ENCODE measurements around the gene SLC17A8. TPM values are rescaled to one million over a fixed set of nuclear protein-coding genes. Genes with fewer than 3 reads are reported as not detected.
"Not testable (repeated sequence)": the region's sequence is repeated elsewhere in the genome, so short reads cannot be mapped to it uniquely, and the experiment has no call there.

Gene SLC17A8
- total RNA-seq = not detected

GRCh38 chr12:100356644-100357223 is at the start of gene SLC17A8:
SLC17A8 (plus strand) TSS chr12:100357074; CDS start chr12:100357392, 318 bp downstream.
- DNase-seq (ENCODE audit: low read depth in 2 of 3, low spot score in 2 of 3) = no peak

GRCh38 chr12:100308138-100308537 is 48.7 kb upstream of the SLC17A8 start:
- not testable (repeated sequence) for DNase-seq (ENCODE audit: low read depth in 2 of 3, low spot score in 2 of 3)

- no peak for DNase-seq (ENCODE audit: low read depth in 2 of 3, low spot score in 2 of 3)
Measured at GRCh38 chr12:100311317-100311716, 45.6 kb upstream of the SLC17A8 start.

GRCh38 chr12:100317371-100317770 is 39.5 kb upstream of the SLC17A8 start:
- no peak for DNase-seq (ENCODE audit: low read depth in 2 of 3, low spot score in 2 of 3)

- no peak for DNase-seq (ENCODE audit: low read depth in 2 of 3, low spot score in 2 of 3)
Measured at GRCh38 chr12:100324498-100324897, 32.4 kb upstream of the SLC17A8 start.

- no peak for DNase-seq (ENCODE audit: low read depth in 2 of 3, low spot score in 2 of 3)
Measured at GRCh38 chr12:100326208-100326607, 30.7 kb upstream of the SLC17A8 start.

GRCh38 chr12:100329800-100330199 is 27.1 kb upstream of the SLC17A8 start:
- DNase-seq (ENCODE audit: low read depth in 2 of 3, low spot score in 2 of 3) = no peak

- DNase-seq (ENCODE audit: low read depth in 2 of 3, low spot score in 2 of 3) = no peak
Measured at GRCh38 chr12:100331871-100332270, 25.0 kb upstream of the SLC17A8 start.

- no peak for DNase-seq (ENCODE audit: low read depth in 2 of 3, low spot score in 2 of 3)
Measured at GRCh38 chr12:100332852-100333251, 24.0 kb upstream of the SLC17A8 start.

GRCh38 chr12:100337299-100337698 is 19.6 kb upstream of the SLC17A8 start:
- no peak for DNase-seq (ENCODE audit: low read depth in 2 of 3, low spot score in 2 of 3)

GRCh38 chr12:100337727-100338126 is 19.1 kb upstream of the SLC17A8 start:
- no peak for DNase-seq (ENCODE audit: low read depth in 2 of 3, low spot score in 2 of 3)

- DNase-seq (ENCODE audit: low read depth in 2 of 3, low spot score in 2 of 3) = no peak
Measured at GRCh38 chr12:100339071-100339470, 17.8 kb upstream of the SLC17A8 start.

GRCh38 chr12:100342897-100343296 is 14.0 kb upstream of the SLC17A8 start:
- not testable (repeated sequence) for DNase-seq (ENCODE audit: low read depth in 2 of 3, low spot score in 2 of 3)

GRCh38 chr12:100344351-100344750 is 12.5 kb upstream of the SLC17A8 start:
- not testable (repeated sequence) for DNase-seq (ENCODE audit: low read depth in 2 of 3, low spot score in 2 of 3)

- DNase-seq (ENCODE audit: low read depth in 2 of 3, low spot score in 2 of 3) = no peak
Measured at GRCh38 chr12:100345020-100345767, 11.7 kb upstream of the SLC17A8 start.

GRCh38 chr12:100346660-100347059 is 10.2 kb upstream of the SLC17A8 start:
- DNase-seq (ENCODE audit: low read depth in 2 of 3, low spot score in 2 of 3) = no peak

GRCh38 chr12:100348657-100349454 is 8.0 kb upstream of the SLC17A8 start:
- peak in 2 of 3 donors; percentile 18 to 62 for DNase-seq (ENCODE audit: low read depth in 2 of 3, low spot score in 2 of 3)

GRCh38 chr12:100359248-100359647 is 2.4 kb downstream of the SLC17A8 start:
- no peak for DNase-seq (ENCODE audit: low read depth in 2 of 3, low spot score in 2 of 3)

- no peak for DNase-seq (ENCODE audit: low read depth in 2 of 3, low spot score in 2 of 3)
Measured at GRCh38 chr12:100359822-100360221, 2.9 kb downstream of the SLC17A8 start.

- DNase-seq (ENCODE audit: low read depth in 2 of 3, low spot score in 2 of 3) = no peak
Measured at GRCh38 chr12:100360450-100360849, 3.6 kb downstream of the SLC17A8 start.

GRCh38 chr12:100364324-100364723 is 7.5 kb downstream of the SLC17A8 start:
- no peak for DNase-seq (ENCODE audit: low read depth in 2 of 3, low spot score in 2 of 3)
